Mesenchymal stem cell (in vitro differentiated cells and primary cell): ENCODE measurements around the gene METTL5.

ENCODE experiments used
- DNase-seq: peaks from one replicate; pipeline ENCODE4 v3.0.0-alpha.2; 2013
- H2AFZ ChIP-seq: one replicate; pipeline ENCODE4 v1.6.1; 2013; ENCODE audit warnings: low read depth, mild to moderate bottlenecking, control low read depth, inconsistent platforms, low read length, moderate library complexity
- H2AK5ac ChIP-seq: 2 replicates; pipeline ENCODE4 v1.6.1; 2013; ENCODE audit warnings: low read length, moderate library complexity, mild to moderate bottlenecking, inconsistent platforms; ENCODE audit not compliant: severe bottlenecking
- H2BK120ac ChIP-seq: one replicate; pipeline ENCODE4 v1.6.1; 2013; ENCODE audit warnings: low read depth, mild to moderate bottlenecking, inconsistent platforms, low read length, moderate library complexity
- H2BK12ac ChIP-seq, 2 experiments: one replicate each; pipeline ENCODE4 v1.6.1; 2013; ENCODE audit warnings: inconsistent platforms in 2 of 2, low read length in 2 of 2, mild to moderate bottlenecking in 2 of 2, moderate library complexity in 2 of 2, control low read depth in 1 of 2
- H2BK15ac ChIP-seq: one replicate; pipeline ENCODE4 v1.6.1; 2013; ENCODE audit warnings: mild to moderate bottlenecking, low read depth, inconsistent platforms; ENCODE audit not compliant: poor library complexity, severe bottlenecking
- H2BK5ac ChIP-seq: 2 replicates; pipeline ENCODE4 v1.6.1; 2013; ENCODE audit warnings: low read depth, mild to moderate bottlenecking, low read length, control low read depth, inconsistent platforms; ENCODE audit not compliant: poor library complexity, severe bottlenecking
- H3K14ac ChIP-seq, 2 experiments: one replicate each; pipeline ENCODE4 v1.6.1; 2013; ENCODE audit warnings: inconsistent platforms in 2 of 2, low read length in 2 of 2, control low read depth in 1 of 2, mild to moderate bottlenecking in 1 of 2, moderate library complexity in 1 of 2
- H3K18ac ChIP-seq, 2 experiments: one replicate each; pipeline ENCODE4 v1.6.1; 2013; ENCODE audit warnings: inconsistent platforms in 2 of 2, low read length in 2 of 2, control low read depth in 1 of 2, low read depth in 1 of 2, mild to moderate bottlenecking in 1 of 2
- H3K23ac ChIP-seq, 2 experiments: one replicate each; pipeline ENCODE4 v1.6.1; 2013; ENCODE audit warnings: inconsistent platforms in 2 of 2, low read length in 2 of 2, mild to moderate bottlenecking in 2 of 2, moderate library complexity in 2 of 2, control low read depth in 1 of 2
- H3K27ac ChIP-seq: 2 replicates; pipeline ENCODE4 v1.5.1; 2013; ENCODE audit warnings: mild to moderate bottlenecking, moderate library complexity, low read length, control low read depth, inconsistent platforms; ENCODE audit not compliant: poor library complexity, severe bottlenecking
- H3K27me3 ChIP-seq, 2 experiments: 2 replicates each; pipeline versions ENCODE4 v1.6.1 to v1.7.0; 2013; ENCODE audit warnings: low read length in 2 of 2, mild to moderate bottlenecking in 2 of 2, moderate library complexity in 2 of 2, control low read depth in 1 of 2, inconsistent platforms in 1 of 2; ENCODE audit not compliant: control insufficient read depth in 1 of 2, insufficient read depth in 1 of 2
- H3K36me3 ChIP-seq, 2 experiments: 2 replicates each; pipeline versions ENCODE4 v1.6.1 to v1.7.0; 2013; ENCODE audit warnings: low read length in 2 of 2, control low read depth in 1 of 2, inconsistent platforms in 1 of 2, low read depth in 1 of 2, mild to moderate bottlenecking in 1 of 2; ENCODE audit not compliant: insufficient read depth in 2 of 2, control insufficient read depth in 1 of 2
- H3K4ac ChIP-seq, 2 experiments: one replicate each; pipeline ENCODE4 v1.6.1; 2013; ENCODE audit warnings: inconsistent platforms in 2 of 2, low read length in 2 of 2, mild to moderate bottlenecking in 2 of 2, moderate library complexity in 2 of 2, control low read depth in 1 of 2, low read depth in 1 of 2
- H3K4me1 ChIP-seq: 2 replicates; pipeline ENCODE4 v1.6.1; 2013; ENCODE audit warnings: low read depth, low read length, control low read depth; ENCODE audit not compliant: control insufficient read depth, insufficient read depth
- H3K4me2 ChIP-seq: 2 replicates; pipeline ENCODE4 v1.6.1; 2013; ENCODE audit warnings: low read length, mild to moderate bottlenecking, inconsistent platforms; ENCODE audit not compliant: poor library complexity, severe bottlenecking
- H3K4me3 ChIP-seq, 2 experiments: 2 replicates each; pipeline versions ENCODE4 v1.5.1 to v1.7.0; 2013; ENCODE audit warnings: low read length in 2 of 2, mild to moderate bottlenecking in 2 of 2, control low read depth in 1 of 2, low read depth in 1 of 2; ENCODE audit not compliant: insufficient read depth in 1 of 2
- H3K79me1 ChIP-seq: replicated peaks from 2 replicates; pipeline ENCODE4 v1.6.1; 2013; ENCODE audit warnings: mild to moderate bottlenecking, control low read depth, low read length, inconsistent platforms; ENCODE audit not compliant: poor library complexity, severe bottlenecking
- H3K9ac ChIP-seq: 2 replicates; pipeline ENCODE4 v1.7.0; 2013; ENCODE audit warnings: mild to moderate bottlenecking, low read length, moderate library complexity
- H3K9me3 ChIP-seq: 2 replicates; pipeline ENCODE4 v1.7.0; 2013; ENCODE audit warnings: mild to moderate bottlenecking, low read length; ENCODE audit not compliant: control insufficient read depth
- H4K8ac ChIP-seq: one replicate; pipeline ENCODE4 v1.6.1; 2013; ENCODE audit warnings: inconsistent platforms, mild to moderate bottlenecking, low read length, moderate library complexity
- H4K91ac ChIP-seq: one replicate; pipeline ENCODE4 v1.6.1; 2013; ENCODE audit warnings: mild to moderate bottlenecking, low read length, inconsistent platforms
- WGBS: methylation state at CpG from one replicate; pipeline ENCODE4 v1.1.7; 2013; ENCODE audit warnings: mixed read lengths; 5-methylcytosine and 5-hydroxymethylcytosine counted together

METTL5 gene

DNA sequence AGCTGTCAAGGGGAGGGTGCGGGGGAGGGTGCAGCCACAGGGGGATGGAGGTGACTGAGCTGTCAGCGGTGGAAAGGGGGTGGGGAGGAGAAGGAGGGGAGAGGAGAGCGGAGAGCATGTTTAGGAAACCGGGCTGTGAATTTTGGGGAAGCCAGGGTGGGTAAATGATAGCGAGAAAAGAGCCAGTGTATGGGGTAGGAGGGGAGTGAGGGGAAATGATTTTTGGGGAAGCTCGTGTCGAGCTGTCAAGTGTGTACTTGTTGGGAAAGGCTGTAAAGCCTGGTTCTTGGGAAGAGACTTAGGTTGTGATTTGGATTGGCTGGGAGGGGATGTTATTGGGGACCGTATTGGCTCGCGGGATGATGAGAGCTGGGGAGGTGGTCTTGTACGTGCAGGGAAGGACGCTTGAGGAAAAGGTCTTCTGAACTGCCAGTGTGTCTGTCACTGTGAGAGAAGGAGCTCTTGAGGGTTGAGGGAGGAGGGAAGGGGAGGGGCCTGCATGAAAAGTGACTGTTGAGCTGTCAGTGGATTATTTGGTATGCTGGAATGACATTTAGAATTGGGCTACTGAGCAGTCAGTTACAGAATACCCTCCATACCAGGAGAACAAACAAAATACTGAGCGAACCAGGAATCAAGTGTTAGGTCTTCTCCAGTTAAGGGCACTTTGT lies 3.6 kb upstream of the METTL5 start:
- Histone ChIP-seq H2AK5ac (no peak overlapping the region), H3K14ac (peak overlapping the region in 1 of 2 experiments; percentile 69), H3K18ac (peak overlapping the region in 1 of 2 experiments; percentile 89), H4K91ac (no peak overlapping the region), H3K9ac (peak overlapping the region; percentile 93), H2BK15ac (no peak overlapping the region), H3K23ac (no peak overlapping the region), H3K27me3 (no peaks in the 10 kb centered on the region), H4K8ac (no peak overlapping the region), H3K36me3 (no peaks in the 10 kb centered on the region), H3K4ac (no peak overlapping the region), H2BK5ac (no peak overlapping the region), H2BK120ac (no peak overlapping the region), H2AFZ (peak overlapping the region; percentile 65), H3K9me3 (no peaks in the 10 kb centered on the region), H3K4me2 (peak overlapping the region; percentile 81), H3K4me3 (peak overlapping the region; percentile 77 to 80), H3K79me1 (peaks cover 6% of the 10 kb centered on the region), H2BK12ac (no peak overlapping the region), H3K4me1 (peaks cover 3% of the 10 kb centered on the region), H3K27ac (peak overlapping the region; percentile 5)
- WGBS, result 2% methylated on average over 13 of the region's 13 CpGs
- peak; percentile 65 for DNase-seq

DNA sequence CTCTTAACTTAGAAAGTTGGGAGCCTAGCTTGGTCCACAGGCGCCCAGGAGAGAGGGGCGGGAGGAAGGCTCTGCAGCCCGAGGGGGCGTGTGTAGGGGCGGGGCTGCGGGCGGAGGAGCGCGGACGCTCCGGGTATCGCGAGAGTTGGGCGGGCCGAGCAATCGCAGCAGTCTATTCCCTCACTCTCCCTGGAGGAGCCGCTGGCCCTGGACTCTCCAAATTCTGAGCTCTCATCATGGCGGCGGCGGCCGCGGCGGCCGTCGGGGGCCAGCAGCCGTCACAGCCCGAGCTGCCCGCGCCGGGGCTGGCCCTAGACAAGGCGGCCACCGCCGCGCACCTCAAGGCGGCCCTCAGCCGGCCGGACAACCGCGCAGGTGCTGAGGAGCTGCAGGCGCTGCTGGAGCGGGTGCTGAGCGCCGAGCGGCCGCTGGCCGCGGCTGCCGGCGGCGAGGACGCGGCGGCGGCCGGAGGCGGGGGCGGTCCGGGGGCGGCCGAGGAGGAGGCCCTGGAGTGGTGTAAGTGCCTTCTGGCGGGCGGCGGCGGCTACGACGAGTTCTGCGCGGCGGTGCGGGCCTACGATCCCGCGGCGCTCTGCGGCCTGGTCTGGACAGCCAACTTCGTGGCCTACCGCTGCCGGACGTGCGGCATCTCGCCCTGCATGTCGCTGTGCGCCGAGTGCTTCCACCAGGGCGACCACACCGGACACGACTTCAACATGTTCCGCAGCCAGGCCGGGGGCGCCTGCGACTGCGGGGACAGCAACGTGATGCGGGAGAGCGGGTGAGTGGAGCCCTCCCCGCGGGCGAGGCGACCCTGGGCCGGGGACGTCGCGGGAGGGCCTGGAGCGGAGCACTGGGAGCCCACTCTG lies 2.8 kb upstream of the METTL5 start, which contains the start of gene UBR3:
Gene UBR3, plus strand, starts transcription at position 183 of the 869 bp plus-strand sequence. Its CDS starts 54 bp downstream, at position 237.
- H3K4ac ChIP-seq, result peak within 1 kb of the TSS; percentile 12 to 81
- H2AK5ac ChIP-seq, result no peak within 1 kb of the TSS
- peaks cover 5% of the 10 kb centered on the region for H3K4me1 ChIP-seq
- peak within 1 kb of the TSS; percentile 81 for H3K4me2 ChIP-seq
- H4K8ac ChIP-seq, result peak within 1 kb of the TSS; percentile 77
- peak within 1 kb of the TSS; percentile 85 for H2BK120ac ChIP-seq
- peak within 1 kb of the TSS in 1 of 2 experiments; percentile 74 for H3K23ac ChIP-seq
- peak within 1 kb of the TSS; percentile 81 for H2BK5ac ChIP-seq
- peak within 1 kb of the TSS; percentile 65 for H2AFZ ChIP-seq
- no peaks in the 10 kb centered on the region for H3K27me3 ChIP-seq
- no peaks in the 10 kb centered on the region for H3K9me3 ChIP-seq
- WGBS, result under 1% methylated on average over 72 of the region's 104 CpGs
- peaks cover 8% of the 10 kb centered on the region for H3K79me1 ChIP-seq
- H3K27ac ChIP-seq, result peak within 1 kb of the TSS; percentile 5
- peak within 1 kb of the TSS; percentile 93 for H3K9ac ChIP-seq
- peak within 1 kb of the TSS in 1 of 2 experiments; percentile 69 for H3K14ac ChIP-seq
- H2BK12ac ChIP-seq, result peak within 1 kb of the TSS in 1 of 2 experiments; percentile 2
- peak within 1 kb of the TSS; percentile 7 for H2BK15ac ChIP-seq
- peak within 1 kb of the TSS; percentile 53 for H4K91ac ChIP-seq
- H3K18ac ChIP-seq, result peak within 1 kb of the TSS; percentile 58 to 89
- peak; percentile 93 for DNase-seq
- H3K4me3 ChIP-seq, result peak within 1 kb of the TSS; percentile 77 to 80
- peaks cover 0 to 7% of the 10 kb centered on the region in 2 experiments for H3K36me3 ChIP-seq

DNA sequence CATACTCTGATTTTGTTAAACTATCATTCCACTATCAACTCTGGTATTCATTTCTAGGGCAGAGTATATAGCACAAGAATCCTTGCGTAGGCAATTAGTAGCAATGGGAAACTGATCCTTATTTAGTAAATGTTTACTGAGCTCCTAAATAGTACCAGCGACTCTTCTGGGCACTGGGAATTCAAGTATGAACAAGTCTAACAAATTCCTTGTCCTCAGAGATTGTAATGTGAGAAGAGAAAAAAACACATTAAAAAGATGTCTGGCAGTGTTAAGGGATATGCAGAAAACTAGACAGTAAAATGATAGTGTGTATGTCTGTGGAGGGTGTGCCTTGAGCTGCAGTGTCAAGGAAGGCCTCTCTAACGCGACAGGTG lies 721 bp downstream of the METTL5 start:
- Histone ChIP-seq H3K14ac (no peak overlapping the region), H4K8ac (peak overlapping the region; percentile 60), H3K4me1 (peaks cover 8% of the 10 kb centered on the region), H3K36me3 (peaks cover 3 to 34% of the 10 kb centered on the region in 2 experiments), H2AK5ac (no peak overlapping the region), H3K9me3 (no peaks in the 10 kb centered on the region), H2BK12ac (no peak overlapping the region), H4K91ac (no peak overlapping the region), H3K27ac (peak overlapping the region; percentile 77), H3K27me3 (no peaks in the 10 kb centered on the region), H3K79me1 (peaks cover 9% of the 10 kb centered on the region), H2AFZ (no peak overlapping the region), H3K4me2 (peak overlapping the region; percentile 92), H2BK120ac (no peak overlapping the region), H3K18ac (no peak overlapping the region), H2BK5ac (no peak overlapping the region), H3K23ac (no peak overlapping the region), H3K4ac (peak overlapping the region in 1 of 2 experiments; percentile 58), H3K4me3 (peak overlapping the region; percentile 80 to 84), H3K9ac (peak overlapping the region; percentile 87), H2BK15ac (no peak overlapping the region)
- WGBS, result 43% methylated on average over 4 of the region's 4 CpGs
- no peak for DNase-seq
